ENCODE measurements around the gene ALDOC.

DNA sequence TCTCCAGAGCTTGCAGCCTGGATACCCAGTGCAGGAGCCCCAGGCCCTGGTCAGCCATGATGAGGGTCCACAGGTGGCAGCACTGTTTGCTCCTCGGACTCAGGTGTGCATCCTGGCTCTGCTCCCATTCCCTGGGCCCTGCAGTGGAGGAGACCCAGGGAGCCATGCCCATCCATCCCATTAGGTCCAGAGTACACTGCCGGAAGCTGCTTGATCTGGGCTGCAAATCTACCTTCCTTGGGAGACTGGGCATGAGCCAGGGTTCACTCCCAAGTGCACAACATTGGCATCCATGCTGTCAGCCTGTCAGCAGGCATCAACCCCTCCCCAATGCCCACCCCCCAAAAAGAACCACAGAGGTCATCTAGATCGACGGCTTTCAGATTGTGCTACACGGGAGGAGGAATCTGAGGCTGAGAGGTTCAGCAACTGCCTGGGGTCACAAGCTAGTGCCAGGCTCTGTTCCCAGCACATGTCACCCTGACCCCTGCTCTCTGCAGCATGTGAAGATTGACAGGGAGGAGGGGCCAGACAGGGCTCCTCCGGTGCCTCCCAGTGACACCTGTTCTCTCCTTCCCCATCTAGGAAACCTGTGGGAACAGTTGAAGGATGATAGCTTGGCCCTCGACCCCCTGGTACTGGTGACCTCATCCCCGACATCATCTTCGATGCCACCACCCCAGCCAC lies 40.0 kb downstream of the ALDOC start:
- no peak for TF ChIP-seq YY1 (IDR thresholded peaks at IDR 0.05; ENCODE audit: low read depth)
- TF ChIP-seq TEAD4 (IDR thresholded peaks at IDR 0.05) = no peak
- TF ChIP-seq, protein P1, sequence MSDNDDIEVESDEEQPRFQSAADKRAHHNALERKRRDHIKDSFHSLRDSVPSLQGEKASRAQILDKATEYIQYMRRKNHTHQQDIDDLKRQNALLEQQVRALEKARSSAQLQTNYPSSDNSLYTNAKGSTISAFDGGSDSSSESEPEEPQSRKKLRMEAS (IDR thresholded peaks at IDR 0.05) = no peak
- TF ChIP-seq TCF12 (IDR thresholded peaks at IDR 0.05; ENCODE audit: low read depth) = no peak
- no peak for TF ChIP-seq EP300 (IDR thresholded peaks at IDR 0.05; ENCODE audit: borderline replicate concordance)
- TF ChIP-seq RAD21 (IDR thresholded peaks at IDR 0.05; ENCODE audit: low read depth) = no peak
- TF ChIP-seq CREB1 (IDR thresholded peaks at IDR 0.05; ENCODE audit: low read depth) = no peak
- TF ChIP-seq, protein P2, sequence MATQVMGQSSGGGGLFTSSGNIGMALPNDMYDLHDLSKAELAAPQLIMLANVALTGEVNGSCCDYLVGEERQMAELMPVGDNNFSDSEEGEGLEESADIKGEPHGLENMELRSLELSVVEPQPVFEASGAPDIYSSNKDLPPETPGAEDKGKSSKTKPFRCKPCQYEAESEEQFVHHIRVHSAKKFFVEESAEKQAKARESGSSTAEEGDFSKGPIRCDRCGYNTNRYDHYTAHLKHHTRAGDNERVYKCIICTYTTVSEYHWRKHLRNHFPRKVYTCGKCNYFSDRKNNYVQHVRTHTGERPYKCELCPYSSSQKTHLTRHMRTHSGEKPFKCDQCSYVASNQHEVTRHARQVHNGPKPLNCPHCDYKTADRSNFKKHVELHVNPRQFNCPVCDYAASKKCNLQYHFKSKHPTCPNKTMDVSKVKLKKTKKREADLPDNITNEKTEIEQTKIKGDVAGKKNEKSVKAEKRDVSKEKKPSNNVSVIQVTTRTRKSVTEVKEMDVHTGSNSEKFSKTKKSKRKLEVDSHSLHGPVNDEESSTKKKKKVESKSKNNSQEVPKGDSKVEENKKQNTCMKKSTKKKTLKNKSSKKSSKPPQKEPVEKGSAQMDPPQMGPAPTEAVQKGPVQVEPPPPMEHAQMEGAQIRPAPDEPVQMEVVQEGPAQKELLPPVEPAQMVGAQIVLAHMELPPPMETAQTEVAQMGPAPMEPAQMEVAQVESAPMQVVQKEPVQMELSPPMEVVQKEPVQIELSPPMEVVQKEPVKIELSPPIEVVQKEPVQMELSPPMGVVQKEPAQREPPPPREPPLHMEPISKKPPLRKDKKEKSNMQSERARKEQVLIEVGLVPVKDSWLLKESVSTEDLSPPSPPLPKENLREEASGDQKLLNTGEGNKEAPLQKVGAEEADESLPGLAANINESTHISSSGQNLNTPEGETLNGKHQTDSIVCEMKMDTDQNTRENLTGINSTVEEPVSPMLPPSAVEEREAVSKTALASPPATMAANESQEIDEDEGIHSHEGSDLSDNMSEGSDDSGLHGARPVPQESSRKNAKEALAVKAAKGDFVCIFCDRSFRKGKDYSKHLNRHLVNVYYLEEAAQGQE (IDR thresholded peaks at IDR 0.05; ENCODE audit: low read depth) = no peak
- no peak for TF ChIP-seq TAF1 (IDR thresholded peaks at IDR 0.05; ENCODE audit: low read depth)
